SH-SY5Y (cell line): Measurements from ENCODE around the gene SRMS.

ENCODE experiments used
- GATA2 ChIP-seq: IDR thresholded peaks from 2 replicates; pipeline ENCODE4 v1.6.1; 2011; ENCODE audit warnings: mild to moderate bottlenecking, low read depth, low read length
- GATA3 ChIP-seq: IDR thresholded peaks from 2 replicates; pipeline ENCODE4 v1.6.1; 2011; ENCODE audit warnings: low read depth, mild to moderate bottlenecking, low read length, moderate library complexity

Gene SRMS

DNA sequence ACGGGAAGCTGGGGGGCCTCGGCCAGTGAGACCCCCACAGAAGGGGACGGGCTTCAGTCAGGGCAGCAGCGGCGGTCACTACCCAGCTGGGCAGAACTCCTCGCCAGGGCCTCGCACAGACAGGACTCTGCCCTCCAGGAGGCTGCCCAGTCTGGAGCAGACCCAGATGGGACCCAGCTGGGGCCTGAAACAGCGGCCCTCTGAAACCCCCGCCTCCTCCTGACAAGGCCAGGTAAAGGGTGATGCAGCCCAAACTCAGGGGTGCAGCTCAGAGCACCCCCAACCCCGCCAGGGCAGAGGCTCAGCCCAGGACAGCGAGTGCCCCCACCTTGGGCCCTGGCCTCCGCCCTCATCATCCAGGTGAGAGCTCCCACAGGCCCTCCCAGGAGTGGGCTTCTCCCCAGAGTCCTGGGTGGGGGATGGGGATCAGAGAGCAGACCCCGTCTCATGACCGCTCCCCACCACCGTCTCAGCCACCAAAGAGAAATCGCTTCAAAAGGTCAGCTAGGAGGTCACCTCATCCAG is 50.9 kb downstream of the SRMS start:
- TF ChIP-seq GATA2 (no peak), GATA3 (no peak)

- TF ChIP-seq GATA3 = no peak
- TF ChIP-seq GATA2 = no peak
Measured at GRCh38 chr20:63495741-63496595, 51.6 kb downstream of the SRMS start.

- no peak for TF ChIP-seq GATA2
- TF ChIP-seq GATA3 = no peak
Measured at GRCh38 chr20:63495167-63495720, 52.3 kb downstream of the SRMS start.

GRCh38 chr20:63494420-63495166 is 53.0 kb downstream of the SRMS start:
- no peak for TF ChIP-seq GATA2

DNA sequence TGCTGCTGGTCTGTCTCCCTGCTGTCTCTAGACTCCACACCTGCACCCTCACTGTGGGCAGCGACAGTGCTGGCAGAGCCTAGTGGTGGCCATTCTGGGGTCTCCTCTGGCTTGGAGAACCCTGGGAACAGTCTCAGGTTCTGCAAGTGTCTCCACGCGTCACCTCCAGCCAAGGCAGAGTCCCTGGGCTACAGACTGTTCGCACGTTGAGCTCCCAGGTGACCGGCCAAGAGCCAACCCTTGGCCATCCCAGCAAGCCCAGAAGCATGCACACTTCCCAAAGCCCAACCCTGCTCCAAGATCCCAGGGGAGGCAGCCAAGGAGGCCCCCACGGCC is 53.5 kb downstream of the SRMS start:
- TF ChIP-seq GATA3 (no peak), GATA2 (no peak)

- no peak for TF ChIP-seq GATA2
- no peak for TF ChIP-seq GATA3
Measured at GRCh38 chr20:63493563-63494020, 54.0 kb downstream of the SRMS start.

GRCh38 chr20:63492982-63493381 is 54.6 kb downstream of the SRMS start:
- TF ChIP-seq GATA3 (no peak), GATA2 (no peak)

GRCh38 chr20:63492518-63492917 is 55.0 kb downstream of the SRMS start:
- TF ChIP-seq GATA3 = no peak
- TF ChIP-seq GATA2 = no peak

- TF ChIP-seq GATA3 = no peak
- no peak for TF ChIP-seq GATA2
Measured at GRCh38 chr20:63491635-63492230, 55.8 kb downstream of the SRMS start.

DNA sequence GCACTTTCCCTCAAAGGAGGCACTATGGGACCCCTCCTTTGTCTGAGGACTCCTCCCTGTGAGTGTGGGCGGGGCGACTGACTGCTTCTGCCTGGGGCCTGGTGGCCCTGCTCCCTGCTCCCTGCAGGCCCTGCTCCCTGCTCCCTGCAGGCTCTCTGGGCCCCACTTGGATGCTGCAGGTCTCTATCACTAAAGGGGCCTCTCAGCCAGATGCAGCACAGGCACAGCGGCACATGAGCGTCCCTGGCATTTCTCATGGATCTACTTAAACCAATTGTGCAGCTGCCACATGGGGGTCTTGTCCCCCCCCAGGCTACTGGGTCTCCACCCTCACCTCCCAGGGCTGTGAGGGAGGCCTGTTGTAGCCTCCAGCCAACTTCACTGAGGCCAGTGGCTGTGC is 56.5 kb downstream of the SRMS start:
- no peak for TF ChIP-seq GATA3
- no peak for TF ChIP-seq GATA2
